Hematopoietic multipotent progenitor cell treated with erythropoietin and hydrocortisone succinate and interleukin-3 and kit ligand, for 4 days (in vitro differentiated cells): ENCODE results near the gene SLC23A2.
"Not testable (repeated sequence)": the region's sequence is repeated elsewhere in the genome, so short reads cannot be mapped to it uniquely, and the experiment has no call there.

ENCODE experiments used
- DNase-seq: peaks from one replicate; pipeline ENCODE4 v3.0.0-alpha.2; 2015

The SLC23A2 gene

DNA sequence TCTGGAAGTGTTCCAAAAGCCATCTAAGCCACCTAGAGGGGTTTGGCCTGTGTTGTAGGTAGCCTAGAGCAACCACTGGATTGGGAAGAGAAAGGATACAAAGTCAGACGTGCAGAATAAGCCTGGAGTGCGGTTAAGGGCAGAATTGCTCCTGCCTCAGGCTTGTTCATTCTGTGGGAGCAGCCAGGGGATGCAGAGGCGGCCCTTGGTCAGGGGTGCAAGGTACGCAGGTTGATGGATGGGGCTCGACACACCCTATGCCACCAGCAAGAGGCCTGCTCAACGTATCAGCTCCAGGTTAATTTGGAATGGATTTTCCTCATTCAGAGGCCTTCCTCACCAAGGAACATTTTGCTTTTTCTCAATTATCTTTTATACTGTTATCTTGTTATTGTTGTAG is 129.8 kb downstream of the SLC23A2 start:
- DNase-seq, result no peak

GRCh38 chr20:4870906-4871305 is 130.4 kb downstream of the SLC23A2 start:
- DNase-seq, result no peak

GRCh38 chr20:4869290-4870193 is 131.8 kb downstream of the SLC23A2 start:
- peak; percentile 67 for DNase-seq

- no peak for DNase-seq
Observed at GRCh38 chr20:4867051-4867450, 134.3 kb downstream of the SLC23A2 start.

GRCh38 chr20:4866429-4866828 is 134.9 kb downstream of the SLC23A2 start:
- no peak for DNase-seq

DNA sequence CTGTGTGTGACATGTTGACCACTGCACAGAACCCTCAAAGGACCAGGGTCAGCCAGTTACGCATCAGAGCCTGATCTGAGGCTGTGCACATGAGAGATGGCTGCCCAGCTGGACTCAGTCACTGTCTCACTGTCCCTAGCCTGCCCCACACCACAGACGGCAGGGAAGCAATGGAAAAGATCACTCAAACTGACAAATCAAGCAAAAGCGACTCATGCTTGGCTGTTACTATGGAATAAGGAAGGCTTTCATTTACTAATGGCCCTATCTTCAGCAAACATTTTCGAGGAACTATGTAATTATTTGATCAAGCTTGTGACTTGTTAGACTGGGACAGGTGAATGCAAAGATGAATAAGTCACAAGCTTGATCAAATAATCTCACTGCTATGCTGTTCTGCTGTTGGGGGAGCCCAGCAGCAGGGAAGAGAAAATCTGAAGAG is 137.0 kb downstream of the SLC23A2 start:
- no peak for DNase-seq

DNA sequence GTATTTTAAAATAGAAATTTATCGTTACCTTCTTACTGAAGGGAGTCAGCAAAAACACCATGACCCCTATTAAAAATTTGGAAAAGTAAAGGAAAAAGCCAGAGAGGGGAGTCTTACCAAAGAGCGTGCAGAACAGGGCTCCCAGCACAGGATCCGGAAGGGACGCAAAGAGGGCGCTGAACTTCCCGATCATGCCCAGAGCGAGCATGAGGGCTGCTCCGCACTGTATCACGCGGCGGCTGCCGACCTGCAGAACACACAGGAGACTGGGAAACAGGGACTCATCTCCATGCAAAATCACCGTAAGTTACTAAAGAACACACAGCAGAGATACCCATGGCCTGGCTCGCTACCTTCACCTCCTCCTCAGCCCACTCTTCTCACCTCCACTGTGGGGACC is 138.6 kb downstream of the SLC23A2 start:
- DNase-seq, result no peak

- no peak for DNase-seq
Observed at GRCh38 chr20:4861961-4862360, 139.3 kb downstream of the SLC23A2 start.

GRCh38 chr20:4858000-4858399 is 143.3 kb downstream of the SLC23A2 start:
- no peak for DNase-seq

- no peak for DNase-seq
Observed at GRCh38 chr20:4856022-4856755, 145.1 kb downstream of the SLC23A2 start.

DNA sequence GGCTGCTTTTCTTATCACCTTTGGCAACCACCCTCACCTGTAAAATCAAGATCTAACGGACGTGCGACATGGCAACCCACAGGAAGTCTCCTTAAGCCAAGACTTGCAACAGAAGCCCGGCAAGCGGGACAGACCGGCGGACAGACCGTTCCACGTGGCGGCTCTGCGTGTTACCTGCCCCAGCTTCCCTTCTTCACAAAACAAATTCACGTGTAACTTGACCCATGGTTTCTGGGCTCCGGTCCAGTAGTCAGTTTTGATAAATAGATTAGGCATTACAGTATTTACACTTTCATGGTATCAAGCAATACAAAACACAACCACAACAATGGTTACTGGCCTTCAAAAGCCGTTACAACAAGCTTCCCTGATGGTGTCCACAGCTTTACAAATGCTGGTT is 145.8 kb downstream of the SLC23A2 start:
- no peak for DNase-seq

DNA sequence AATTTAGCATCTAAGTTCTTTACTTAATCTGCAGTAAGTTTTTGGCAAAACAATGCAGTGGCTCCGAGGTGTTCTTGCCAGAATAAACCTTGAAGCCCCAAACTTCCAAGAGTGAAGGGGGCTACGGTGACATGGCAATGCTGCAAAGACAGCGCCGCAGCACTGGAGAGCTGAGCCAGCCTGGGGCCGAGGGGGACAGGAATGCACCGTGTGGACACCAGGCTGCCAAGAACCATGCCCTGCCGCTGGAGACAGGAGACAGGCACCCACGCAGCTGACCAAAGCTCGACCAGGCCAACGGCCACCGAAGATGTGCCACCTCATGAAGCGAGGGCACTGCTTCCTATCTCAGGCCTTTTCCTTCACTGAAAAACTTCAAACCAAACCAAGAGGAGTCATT is 146.2 kb downstream of the SLC23A2 start:
- DNase-seq, result no peak

GRCh38 chr20:4854561-4854901 is 146.8 kb downstream of the SLC23A2 start:
- no peak for DNase-seq

DNA sequence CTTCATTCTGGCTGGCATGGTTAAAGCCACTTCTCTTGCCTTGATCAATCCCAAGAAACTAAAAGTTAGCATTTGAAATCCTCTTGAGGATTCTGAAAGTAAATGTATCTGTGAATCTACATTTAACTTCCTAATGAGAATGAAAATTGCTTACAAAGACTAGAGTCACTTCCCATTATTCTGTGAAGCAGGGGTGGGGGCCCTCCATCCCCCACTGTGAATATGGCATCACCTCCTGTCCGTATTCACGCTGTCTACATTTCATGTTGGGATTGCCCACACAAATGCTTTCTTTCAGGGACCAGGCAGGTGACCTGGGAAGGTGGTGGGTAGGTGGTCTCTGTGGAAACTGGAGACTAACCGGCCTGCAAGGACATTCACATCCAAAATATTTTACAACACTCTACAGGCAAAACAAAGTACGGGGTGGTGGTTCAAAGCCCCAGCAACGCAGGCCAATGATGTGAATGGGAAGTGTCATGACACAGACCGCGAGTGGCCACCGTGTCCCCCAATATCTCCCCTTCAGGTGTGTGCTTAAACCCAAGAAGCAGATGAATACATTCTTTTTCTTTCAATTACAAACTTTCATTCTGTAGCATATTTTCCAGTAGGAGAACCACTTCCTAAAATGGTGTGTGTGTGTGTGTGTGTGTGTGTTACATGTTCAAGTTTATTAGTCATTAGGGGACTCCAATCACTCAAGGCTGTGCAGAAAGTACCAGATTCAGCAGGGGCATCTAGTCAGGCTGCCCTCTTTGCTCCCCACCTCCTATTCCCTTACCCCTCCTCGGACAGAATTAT is 147.4 kb downstream of the SLC23A2 start:
- DNase-seq, result no peak

DNA sequence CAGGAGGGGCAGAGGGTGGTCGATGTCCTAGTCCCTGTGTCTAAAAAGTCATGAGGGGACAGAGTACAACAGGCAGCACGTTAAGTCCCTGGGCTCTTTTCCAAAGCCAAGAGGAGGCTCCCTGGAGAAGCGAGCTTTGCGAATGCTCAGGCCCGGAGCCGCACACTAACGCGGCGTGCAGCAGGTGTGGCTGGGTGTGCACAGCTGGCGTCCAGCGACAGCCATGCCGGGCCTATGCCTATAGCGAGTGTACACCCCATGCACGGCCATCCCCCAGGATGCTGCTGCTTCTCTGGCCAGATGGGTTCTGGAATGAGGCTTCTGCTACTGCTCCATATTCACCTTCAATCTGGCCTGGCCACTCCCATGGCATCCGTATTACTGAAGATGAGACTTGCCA is 148.3 kb downstream of the SLC23A2 start:
- DNase-seq, result no peak

GRCh38 chr20:4850960-4851359 is 150.3 kb downstream of the SLC23A2 start:
- no peak for DNase-seq

DNA sequence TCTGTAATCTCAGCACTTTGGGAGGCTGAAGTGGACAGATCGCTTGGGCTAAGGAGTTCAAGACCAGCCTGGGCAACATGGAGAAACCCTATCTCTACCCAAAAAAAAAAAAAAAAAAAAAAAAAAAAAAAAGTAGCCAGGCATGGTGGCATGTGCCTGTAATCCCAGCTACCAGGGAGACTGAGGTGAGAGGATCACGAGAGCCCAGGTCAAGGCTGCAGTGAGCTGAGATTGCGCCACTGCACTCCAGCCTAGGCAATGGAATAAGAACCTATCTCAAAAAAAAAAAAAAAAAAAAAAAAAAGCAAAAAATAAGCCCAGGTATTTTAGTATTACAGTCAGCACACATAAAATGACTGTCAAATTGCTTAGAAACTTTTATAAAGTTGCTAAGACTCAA is 152.5 kb downstream of the SLC23A2 start:
- DNase-seq, result not testable (repeated sequence)

DNA sequence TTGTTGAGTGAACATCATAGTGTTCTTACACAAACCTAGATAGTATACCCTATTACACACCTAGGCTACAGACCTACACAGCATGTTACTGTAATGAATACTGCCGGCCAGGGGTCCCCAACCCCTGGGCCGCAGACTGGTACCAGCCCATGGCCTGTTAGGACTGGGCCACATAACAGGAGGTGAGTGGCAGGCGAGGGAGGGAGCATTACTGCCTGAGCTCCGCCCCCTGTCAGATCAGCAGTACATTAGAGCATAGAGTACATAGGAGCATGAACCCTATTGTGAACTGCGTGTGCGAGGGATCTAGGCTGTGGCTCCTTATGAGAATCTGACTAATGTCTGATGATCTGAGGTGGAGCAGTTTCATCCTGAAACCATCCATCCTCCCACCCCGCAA is 153.3 kb downstream of the SLC23A2 start:
- no peak for DNase-seq

DNA sequence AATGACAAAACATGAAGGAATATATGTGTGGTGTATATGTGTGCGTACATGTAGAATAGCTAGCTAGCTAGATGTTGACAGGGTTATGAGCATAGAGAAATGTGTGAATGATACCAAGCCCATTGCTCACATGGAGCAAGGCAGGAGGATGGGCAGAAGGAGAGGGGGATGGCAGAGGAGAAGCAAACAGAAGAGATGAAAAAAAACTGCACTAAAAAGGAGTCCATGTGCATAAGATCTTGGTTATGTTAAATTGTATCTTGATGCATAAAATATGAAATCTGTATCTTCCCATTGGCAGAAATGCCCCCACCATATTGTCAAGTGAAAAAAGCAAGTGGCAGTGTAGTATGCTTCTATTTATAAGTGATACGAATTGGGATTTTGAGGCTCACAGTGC is 154.5 kb downstream of the SLC23A2 start:
- DNase-seq, result no peak

DNA sequence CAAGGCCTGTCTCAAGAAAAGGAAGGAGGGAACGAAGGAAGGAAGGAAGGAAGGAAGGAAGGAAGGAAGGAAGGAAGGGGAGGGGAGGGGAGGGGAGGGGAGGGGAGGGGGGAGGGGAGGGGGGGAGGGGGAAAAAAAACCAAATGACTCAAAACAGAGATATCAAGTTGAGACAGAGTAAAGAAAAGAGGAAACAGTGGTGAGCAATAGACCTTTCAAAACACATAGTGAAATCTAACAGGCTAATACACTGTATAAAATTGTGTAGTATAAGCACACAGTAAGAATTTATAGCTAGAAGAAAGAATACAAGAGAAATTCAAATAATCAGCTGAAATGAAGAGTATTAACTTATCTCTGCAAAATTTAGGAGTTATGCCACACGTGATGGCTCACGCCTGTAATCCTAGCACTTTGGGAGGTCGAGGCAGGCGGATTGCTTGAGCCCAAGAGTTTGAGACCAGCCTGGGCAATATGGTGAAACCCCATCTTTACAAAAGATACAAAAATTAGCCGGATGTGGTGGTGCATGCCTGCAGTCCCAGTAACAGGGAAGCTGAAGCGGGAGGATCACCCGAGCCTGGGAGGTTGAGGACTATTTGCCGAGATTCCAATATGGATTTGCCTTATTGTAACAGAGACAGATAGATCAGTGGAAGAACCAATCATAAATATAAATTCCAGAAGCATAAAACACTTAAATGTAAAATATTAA is 156.4 kb downstream of the SLC23A2 start:
- DNase-seq, result peak; percentile 73

DNA sequence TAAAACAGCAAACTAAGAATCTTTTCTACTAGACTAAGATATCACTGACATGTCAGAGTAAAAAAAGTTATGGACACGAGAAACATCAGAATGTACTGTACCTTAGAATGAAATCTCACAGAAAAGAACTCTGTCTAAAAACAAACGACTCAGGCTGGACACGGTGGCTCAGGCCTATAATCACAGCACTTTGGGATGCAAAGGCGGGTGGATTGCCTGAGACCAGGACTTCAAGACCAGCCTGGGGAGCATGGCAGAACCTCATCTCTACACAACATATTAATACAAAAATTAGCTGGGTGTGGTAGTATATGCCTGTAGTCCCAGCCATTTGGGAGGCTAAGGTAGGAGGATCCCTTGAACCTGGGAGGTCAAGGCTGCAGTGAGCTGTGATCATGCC is 157.0 kb downstream of the SLC23A2 start:
- DNase-seq, result no peak

GRCh38 chr20:4840801-4841200 is 160.5 kb downstream of the SLC23A2 start:
- no peak for DNase-seq

DNA sequence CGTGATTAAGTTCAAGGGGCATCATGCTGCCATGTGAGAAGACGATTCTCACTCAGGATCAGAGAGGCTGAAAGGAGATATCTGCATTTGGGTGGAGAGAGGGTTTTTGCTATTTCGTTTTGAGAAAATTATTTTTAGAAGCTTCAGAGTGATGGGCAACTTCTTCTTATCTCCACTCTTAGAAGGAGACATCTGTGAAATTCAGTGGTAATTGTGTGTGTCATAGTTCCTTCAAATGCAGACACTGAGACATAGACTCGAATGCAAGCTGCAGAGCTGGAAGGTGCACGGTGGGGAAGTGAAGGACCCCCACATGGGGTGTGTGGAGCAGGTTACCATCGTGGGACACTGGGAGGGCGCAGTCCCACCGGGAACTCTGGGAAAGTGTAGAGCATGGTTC is 162.8 kb downstream of the SLC23A2 start:
- peak; percentile 65 for DNase-seq
